GM19395 (cell line): ENCODE results near the gene STRA8.
A peak's percentile ranks its signal among the peaks of the same experiment; 100 is the strongest.

Source experiments
- ATAC-seq: cut with Tn5 transposase; IDR thresholded peaks from one replicate; pipeline ENCODE4 v1.9.1; 2021; ENCODE audit warnings: mild to moderate bottlenecking, moderate library complexity; ENCODE audit not compliant: unreplicated experiment

Gene STRA8

GRCh38 chr7:135262623-135263320 lies 29.1 kb downstream of the STRA8 start:
- ATAC-seq = no peak

DNA sequence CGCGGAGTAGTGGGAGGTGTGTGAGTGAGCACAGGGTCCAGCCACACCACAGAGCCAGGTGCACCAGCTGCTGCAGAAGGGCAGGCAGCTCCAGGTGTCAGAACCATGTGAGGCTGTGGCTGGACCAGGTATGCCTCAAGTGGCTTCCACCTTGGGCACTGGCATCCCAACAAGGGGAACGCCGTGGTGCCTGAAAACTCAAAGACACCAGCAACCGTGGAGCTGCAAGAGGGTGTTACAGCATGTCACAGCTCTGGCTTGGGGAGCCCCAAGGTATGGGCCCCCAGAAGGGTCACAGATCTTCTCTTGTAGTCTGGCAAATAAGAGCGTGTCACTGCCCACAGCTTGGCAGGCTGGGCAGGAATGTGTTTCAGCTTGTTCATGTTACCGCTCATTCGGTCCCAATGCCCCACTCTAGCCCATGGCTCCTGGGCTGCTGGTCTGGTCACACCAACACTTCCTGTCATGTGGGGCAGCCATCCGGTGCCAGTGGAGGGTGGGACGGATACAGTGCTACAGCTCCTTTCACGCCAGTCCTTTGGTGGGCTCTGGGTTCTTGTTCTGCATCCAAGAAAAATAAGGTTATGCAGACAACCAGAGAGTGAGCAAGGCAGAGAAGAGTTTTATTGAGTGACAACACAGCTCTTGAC lies 29.8 kb downstream of the STRA8 start:
- ATAC-seq = no peak

GRCh38 chr7:135265637-135266036 lies 32.0 kb downstream of the STRA8 start:
- no peak for ATAC-seq

DNA sequence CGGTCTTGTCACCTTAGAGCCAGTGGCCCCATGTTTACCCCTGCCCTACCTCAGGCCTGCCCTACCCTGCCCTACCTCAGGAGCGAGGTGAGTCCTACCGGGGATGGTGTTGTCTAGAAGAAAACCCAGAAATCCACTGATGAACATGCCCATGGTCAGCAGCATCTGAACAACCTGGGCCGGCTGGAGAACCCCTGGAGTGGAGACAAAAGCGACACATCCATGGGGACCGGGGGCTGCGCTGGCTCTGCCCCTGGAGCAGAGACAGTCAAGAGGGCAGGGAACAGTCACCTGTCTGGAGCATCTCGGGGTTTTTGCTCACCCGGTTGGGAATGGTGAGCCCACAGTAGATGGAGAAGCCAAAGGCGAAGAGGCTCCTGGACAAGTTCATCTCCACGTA lies 36.3 kb downstream of the STRA8 start:
- no peak for ATAC-seq

- no peak for ATAC-seq
Measured at GRCh38 chr7:135270577-135271254, 37.1 kb downstream of the STRA8 start.

DNA sequence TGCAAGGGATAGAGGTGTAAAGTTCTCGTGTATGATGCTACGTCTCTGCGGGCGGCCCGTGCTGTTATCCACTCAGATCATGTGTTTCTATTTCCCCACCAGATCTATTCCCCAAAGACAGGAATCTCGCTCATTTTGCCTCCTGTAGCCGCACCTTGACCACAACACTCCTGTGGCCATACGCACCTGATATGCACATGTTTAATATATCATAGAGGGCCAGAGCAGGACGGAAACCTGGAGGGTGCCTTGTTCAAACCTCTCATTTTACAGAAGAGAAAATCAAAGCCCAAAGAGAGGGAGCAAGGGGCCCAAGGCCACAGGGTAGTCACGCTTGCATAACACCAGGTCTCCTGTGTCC lies 37.6 kb downstream of the STRA8 start:
- ATAC-seq = no peak

GRCh38 chr7:135272303-135272702 lies 38.7 kb downstream of the STRA8 start:
- ATAC-seq = no peak

- no peak for ATAC-seq
Measured at GRCh38 chr7:135273581-135273980, 39.9 kb downstream of the STRA8 start.

DNA sequence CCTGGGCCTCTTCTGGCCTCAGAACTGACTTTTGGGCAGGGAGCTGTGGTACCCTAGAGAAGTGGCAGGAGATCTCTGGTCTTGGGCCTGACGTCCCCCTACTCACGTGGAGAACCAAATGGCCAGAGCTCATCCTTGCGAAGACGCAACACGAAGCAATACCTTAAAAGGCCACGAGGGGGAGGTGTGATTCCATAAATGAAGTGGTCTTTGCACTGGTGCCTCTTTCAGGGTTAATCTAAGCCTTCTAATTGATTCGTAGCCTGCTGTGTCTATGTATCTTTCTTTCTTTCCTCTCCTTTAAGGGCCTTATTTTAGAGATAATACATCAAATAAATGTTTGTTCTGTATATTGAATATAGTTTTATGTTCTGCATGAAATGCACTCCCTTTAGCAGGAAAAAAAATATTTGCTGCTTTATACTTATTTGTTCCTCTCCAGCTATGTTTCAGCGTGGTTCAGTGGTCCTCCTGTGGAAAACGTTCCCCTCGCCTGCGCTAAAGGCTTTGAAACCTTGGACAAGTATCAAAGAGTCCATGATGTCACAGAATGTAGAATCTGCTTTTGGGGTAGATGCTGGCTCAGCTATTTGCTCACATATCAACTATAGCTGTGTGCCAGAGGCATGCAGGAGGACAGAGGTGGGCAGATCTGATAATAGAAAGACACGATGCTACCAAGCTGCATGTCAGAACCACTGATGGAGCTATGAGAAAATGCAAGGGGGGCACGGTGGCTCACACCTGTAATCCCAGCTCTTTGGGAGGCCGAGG lies 41.0 kb downstream of the STRA8 start:
- peak; percentile 90 for ATAC-seq

- no peak for ATAC-seq
Measured at GRCh38 chr7:135275971-135276580, 42.4 kb downstream of the STRA8 start.

DNA sequence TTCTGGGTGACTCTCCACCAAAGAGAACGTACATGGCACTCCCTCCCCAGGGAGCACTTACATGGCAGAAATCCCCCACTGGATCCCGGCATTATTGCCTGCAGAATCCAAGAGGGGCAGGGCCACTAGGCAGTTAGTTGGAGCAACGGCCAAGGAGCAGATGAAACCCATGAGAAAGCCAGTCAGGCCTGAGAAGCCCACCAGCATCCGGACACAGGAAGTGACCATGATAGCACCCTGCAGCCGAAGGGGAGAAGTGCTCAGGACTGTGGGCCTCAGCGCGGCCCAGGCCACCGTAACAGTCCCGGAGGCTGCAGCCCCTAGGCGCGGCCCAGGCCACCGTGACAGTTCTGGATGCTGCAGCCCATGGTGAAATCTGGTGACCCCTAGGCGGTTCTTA lies 43.5 kb downstream of the STRA8 start:
- ATAC-seq = no peak

GRCh38 chr7:135281363-135281949 lies 47.8 kb downstream of the STRA8 start:
- ATAC-seq = peak; percentile 94

DNA sequence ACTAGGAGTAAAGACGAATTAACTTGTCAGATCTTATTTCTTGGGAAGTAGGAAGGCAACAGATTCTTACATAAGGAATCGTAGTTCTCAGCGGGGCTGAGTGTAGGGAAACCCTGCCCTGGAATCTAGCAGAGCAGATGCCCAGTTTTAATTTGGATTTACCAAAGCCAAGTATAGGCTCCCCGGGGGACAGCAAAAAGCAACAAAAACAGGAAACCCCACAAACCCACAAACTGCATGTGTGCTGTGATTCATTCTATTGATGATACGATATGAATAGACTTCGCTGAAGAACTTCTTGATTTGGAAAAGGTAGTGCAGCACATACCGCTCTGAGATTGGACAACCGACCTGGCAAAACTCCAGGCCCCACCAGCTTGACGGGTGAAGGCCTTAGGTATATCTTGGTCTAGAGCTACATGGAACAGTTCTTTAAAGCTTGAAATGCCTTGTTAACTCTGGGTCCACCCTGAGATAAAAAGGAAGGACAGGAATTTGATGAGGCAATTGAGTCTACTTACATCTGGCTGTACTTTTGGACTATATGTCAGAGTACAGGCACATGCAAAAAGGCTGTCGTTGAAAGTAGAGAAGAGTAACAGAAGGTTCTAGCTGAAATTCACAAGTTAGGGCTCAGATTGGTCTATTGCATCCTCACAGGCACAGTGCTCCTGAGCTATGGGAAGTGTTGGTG lies 49.1 kb downstream of the STRA8 start:
- no peak for ATAC-seq

- no peak for ATAC-seq
Measured at GRCh38 chr7:135283959-135284638, 50.5 kb downstream of the STRA8 start.

DNA sequence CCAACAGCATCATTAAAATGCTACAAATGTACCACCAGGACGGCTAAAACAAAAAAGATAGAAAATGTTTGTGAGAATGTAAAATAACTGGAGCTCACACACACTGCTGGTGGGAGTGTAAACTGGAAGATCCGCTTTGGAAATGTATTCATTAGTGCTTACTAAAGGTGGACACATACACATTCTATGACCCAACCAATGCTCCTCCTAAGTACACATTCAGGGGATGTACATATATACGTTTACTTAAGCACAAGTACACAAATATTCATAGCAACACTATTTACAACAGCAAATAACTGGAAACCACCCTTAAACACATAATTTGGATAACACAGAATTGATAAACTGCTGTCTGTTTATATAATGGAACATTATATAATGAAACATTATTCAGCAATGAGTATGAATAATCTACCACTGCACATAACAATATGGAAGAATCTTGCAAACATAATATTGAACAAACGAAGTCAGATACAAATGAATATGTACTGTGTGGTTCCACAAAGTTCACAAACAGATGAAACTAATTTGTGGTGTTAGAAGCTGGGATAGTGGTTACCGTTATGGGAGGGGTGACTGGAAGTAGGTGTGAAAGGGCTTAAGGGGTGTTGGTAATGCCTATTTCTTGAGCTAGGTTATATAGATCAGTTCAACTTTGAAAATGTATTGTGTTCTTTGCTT lies 52.1 kb downstream of the STRA8 start:
- no peak for ATAC-seq

DNA sequence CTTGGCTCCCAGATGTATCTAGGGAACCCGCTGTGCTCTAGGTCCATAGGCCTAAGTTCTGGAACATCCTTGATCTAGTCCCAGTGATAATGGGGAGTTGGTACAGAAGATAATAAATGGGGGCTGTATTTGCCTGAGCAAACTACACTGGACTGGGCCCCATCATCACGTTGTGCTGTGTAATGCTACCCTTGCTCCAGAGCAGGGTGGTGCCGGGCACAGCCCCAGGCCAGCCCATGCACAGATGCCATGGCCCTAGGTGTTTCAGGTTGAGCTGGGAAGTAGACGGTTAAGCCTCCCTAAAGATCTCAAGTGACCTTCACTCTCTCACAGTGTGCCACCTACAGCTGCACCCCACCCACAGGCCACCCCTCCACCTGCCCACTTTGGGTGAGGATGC lies 53.2 kb downstream of the STRA8 start:
- no peak for ATAC-seq

- ATAC-seq = no peak
Measured at GRCh38 chr7:135290594-135290993, 57.0 kb downstream of the STRA8 start.

DNA sequence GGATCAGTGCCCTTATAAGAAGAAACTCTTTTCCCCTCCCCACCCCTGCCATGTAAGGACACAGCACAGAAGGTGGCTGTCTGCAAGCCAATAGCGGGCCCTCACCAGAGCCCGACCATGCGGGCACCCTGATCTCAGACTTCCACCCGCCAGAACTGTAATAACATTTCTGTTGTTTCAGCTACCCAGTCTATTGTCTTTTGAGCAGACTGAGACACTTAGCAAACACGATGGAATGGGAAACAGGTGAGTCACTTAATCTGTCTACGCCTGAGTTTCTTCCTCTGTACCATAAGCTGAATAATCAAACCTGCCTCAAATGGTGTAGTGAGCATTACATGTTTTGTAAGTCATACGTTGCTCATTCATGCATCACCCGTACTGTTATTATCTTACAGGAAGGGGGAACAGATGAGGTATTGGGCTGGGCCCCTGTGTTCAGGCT lies 58.2 kb downstream of the STRA8 start:
- ATAC-seq = no peak

GRCh38 chr7:135299235-135299634 lies 65.6 kb downstream of the STRA8 start:
- no peak for ATAC-seq
